ENCODE results near the gene NTHL1.

NTHL1 gene

DNA sequence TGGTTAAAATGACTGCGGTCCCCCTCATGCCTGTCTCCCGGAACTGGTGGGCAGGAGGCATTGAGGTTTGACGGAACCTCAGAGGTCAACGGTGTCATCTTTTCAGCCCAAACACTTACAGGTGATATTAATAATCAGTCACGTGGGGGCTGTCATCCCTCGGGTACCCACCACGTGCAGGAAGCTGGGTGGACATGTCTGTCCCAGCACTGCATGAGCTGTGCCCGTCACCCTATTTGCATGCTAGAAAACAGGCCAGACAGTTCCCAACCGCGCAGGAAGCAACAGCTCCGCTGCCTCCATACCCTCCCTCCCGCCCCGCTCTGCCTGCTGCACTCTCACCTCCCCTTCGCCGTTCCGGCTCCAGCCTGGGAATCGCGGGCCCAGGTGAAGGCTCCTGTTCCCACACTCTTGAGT is 56.5 kb downstream of the NTHL1 start:
- TF ChIP-seq JUND (IDR thresholded peaks at IDR 0.05; ENCODE audit: low read depth), result no peak
- in situ Hi-C loops (cut with HindIII; ENCODE audit: low pct_unique_long_range_greater_than_20kb, low sequenced_read_pairs), result no loop called here
- no peak for DNase-seq (ENCODE audit: low read depth in 1 of 2, low spot score in 1 of 2)

DNA sequence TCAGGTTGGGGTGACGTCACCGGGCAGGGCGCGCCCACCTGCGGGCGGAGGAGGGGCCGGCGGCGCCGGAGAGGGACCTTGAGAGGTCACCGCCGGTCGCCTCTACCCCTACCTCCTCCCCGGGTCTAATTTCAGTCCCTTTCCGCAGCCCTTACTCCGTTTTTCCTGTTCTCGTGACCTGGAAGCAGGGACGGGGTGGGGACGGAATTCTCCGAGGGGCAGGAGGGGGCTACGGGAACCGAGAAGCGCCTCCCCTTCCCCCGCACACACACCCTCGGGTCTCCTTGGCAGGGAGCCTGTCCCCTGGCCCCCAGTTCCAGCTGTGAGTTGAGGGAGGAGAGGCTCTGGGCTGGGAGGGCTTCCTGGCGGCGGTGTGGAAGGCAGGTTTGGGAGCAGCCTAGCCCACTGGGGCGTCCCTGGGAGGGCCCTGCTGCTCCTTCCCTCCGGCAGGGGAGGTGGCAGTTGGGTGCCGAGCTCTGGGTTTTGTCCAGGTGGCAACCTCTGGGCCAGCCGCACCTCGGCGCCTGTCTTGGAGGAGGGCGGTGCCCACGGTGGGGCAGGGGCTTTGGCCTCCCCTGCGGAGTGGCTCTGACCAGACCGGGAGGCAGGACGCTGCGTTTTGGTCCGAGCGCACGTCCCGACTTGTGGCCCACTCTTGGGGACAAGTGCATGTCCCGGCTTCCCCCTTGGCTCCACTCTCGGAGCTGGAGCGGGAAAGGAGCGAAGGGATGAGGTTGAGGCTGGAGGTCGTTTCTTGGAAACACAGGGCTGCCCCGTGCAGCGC is 57.1 kb downstream of the NTHL1 start:
- in situ Hi-C loops (cut with HindIII; ENCODE audit: low pct_unique_long_range_greater_than_20kb, low sequenced_read_pairs), result no loop called here
- no peak for TF ChIP-seq JUND (IDR thresholded peaks at IDR 0.05; ENCODE audit: low read depth)
- peak in 1 of 2 experiments; percentile 41 for DNase-seq (ENCODE audit: low read depth in 1 of 2, low spot score in 1 of 2)

DNA sequence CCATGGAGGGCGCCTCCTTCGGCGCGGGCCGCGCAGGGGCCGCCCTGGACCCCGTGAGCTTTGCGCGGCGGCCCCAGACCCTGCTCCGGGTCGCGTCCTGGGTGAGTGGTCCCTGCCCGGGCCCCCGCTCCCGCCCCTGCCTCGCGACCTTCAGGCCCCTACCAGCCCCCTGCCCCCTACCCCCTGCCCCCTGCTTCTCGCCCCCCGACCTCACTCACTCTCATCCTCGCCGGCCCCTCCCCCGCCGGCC is 57.6 kb downstream of the NTHL1 start:
- no peak for TF ChIP-seq JUND (IDR thresholded peaks at IDR 0.05; ENCODE audit: low read depth)
- no peak for DNase-seq (ENCODE audit: low read depth in 1 of 2, low spot score in 1 of 2)
- in situ Hi-C loops (cut with HindIII; ENCODE audit: low pct_unique_long_range_greater_than_20kb, low sequenced_read_pairs), result no loop called here
